A673 (cell line): ENCODE data around the gene MDH1. TPM values are rescaled to one million over a fixed set of nuclear protein-coding genes. Genes with fewer than 3 reads are reported as not detected.

Source experiments
- BruUV-seq: library from RNA; stranded (reverse); fragments of 400-500 nt; replicated peaks from 2 replicates; lab custom pipeline; 2021; lab: Mats Ljungman, UMichigan
- CTCF ChIA-PET: fragments of 300-600 bp; sonication (Branson Sonifier 250); formaldehyde crosslinking; loops from one replicate; lab custom pipeline; 2022; ENCODE audit warnings: antibody characterized with exemption; lab: Charles Lee
- POLR2A ChIA-PET: fragments of 300-600 bp; sonication (Branson Sonifier 250); formaldehyde crosslinking; loops from one replicate; lab custom pipeline; 2022; ENCODE audit warnings: antibody characterized with exemption; ENCODE audit not compliant: low non-redundant PET; lab: Charles Lee
- DNase-seq: peaks from one replicate; pipeline ENCODE4 v3.0.0-alpha.2; 2015; ENCODE audit warnings: low spot score
- H3K27ac ChIP-seq: fragments of 200-600 bp; sonication (generic); 2 replicates; pipeline ENCODE4 v1.5.1; 2016; ENCODE audit warnings: mixed run types, low read depth, mild to moderate bottlenecking, mixed read lengths, antibody characterized with exemption, low read length; ENCODE audit not compliant: poor library complexity, severe bottlenecking
- H3K27me3 ChIP-seq: fragments of 200-600 bp; sonication (generic); replicated peaks from 2 replicates; pipeline ENCODE4 v1.6.1; 2017; ENCODE audit warnings: mixed run types, low read depth, mild to moderate bottlenecking, mixed read lengths, antibody characterized with exemption, low read length; ENCODE audit not compliant: insufficient read depth, poor library complexity
- H3K36me3 ChIP-seq: fragments of 200-600 bp; sonication (generic); 2 replicates; pipeline ENCODE4 v1.6.1; 2016; ENCODE audit warnings: mixed run types, mild to moderate bottlenecking, mixed read lengths, antibody characterized with exemption, low read length; ENCODE audit not compliant: insufficient read depth, poor library complexity, severe bottlenecking
- H3K4me1 ChIP-seq: fragments of 200-600 bp; sonication (generic); 2 replicates; pipeline ENCODE4 v1.6.1; 2017; ENCODE audit warnings: mixed run types, mild to moderate bottlenecking, mixed read lengths, antibody characterized with exemption, low read length; ENCODE audit not compliant: insufficient read depth, poor library complexity, severe bottlenecking
- H3K4me3 ChIP-seq: fragments of 200-600 bp; sonication (generic); 2 replicates; pipeline ENCODE4 v1.5.1; 2016; ENCODE audit warnings: low read depth, mixed run types, mild to moderate bottlenecking, mixed read lengths, low read length; ENCODE audit not compliant: poor library complexity, severe bottlenecking
- H3K9me3 ChIP-seq: fragments of 200-600 bp; sonication (generic); 2 replicates; pipeline ENCODE4 v1.6.1; 2016; ENCODE audit warnings: mixed run types, low read depth, mild to moderate bottlenecking, mixed read lengths, antibody characterized with exemption, low read length; ENCODE audit not compliant: poor library complexity, severe bottlenecking
- EZH2 ChIP-seq: fragments of 200-600 bp; sonication (generic); IDR thresholded peaks from 2 replicates; pipeline ENCODE4 v1.6.1; 2017; ENCODE audit warnings: borderline replicate concordance, low read depth, mild to moderate bottlenecking, mixed read lengths, antibody characterized with exemption, low read length; ENCODE audit not compliant: poor library complexity, severe bottlenecking
- intact Hi-C: fragments of 100-400 bp; cut with micrococcal nuclease; formaldehyde crosslinking; loops from one replicate; pipeline ENCODE4 v1.10.0; 2022; ENCODE audit not compliant: unreplicated experiment
- total RNA-seq: library from RNA; stranded (reverse); gene quantifications from 2 replicates; pipeline ENCODE4 v1.2.3, GENCODE V29; 2021
- TF ChIP-seq, protein P1 (sequence below): fragments of 300-800, 200-600 bp; sonication (generic); conservative IDR thresholded peaks from 2 replicates; pipeline ENCODE4 v1.5.1; 2017; ENCODE audit warnings: low read depth, mild to moderate bottlenecking, antibody characterized with exemption, low read length, moderate library complexity, mixed read lengths

MDH1 gene
- total RNA-seq, 1 experiment from 2014 or later, result 185 TPM

DNA sequence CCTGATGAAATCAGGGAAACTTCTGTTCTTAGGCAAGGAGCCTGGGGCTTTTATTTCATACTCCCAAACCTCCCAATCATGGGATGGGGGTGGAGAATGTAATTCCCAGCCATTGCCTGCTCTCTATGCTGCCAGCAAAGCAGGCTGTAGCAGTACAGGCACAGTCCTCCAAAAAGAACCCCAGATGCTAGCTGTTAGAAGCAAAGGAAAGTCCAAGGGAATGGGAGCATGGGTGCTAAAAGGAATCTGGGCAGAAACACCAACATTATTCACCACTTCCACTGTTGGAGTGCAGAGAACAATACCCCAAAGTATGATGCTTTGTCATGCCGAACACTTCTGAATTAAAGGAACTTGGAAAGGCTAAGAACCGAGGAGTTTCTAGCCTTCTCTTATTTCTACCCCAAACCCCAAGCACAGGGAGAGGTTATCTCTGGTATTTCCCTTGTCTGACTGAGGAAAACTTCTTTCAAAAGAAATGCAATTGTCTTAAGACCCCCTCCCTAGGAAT, 24.7 kb downstream of the MDH1 start:
- Histone ChIP-seq H3K27ac (no peak overlapping the region), H3K9me3 (no peaks in the 10 kb centered on the region), H3K4me3 (no peak overlapping the region), H3K4me1 (no peaks in the 10 kb centered on the region), H3K27me3 (no peaks in the 10 kb centered on the region), H3K36me3 (no peaks in the 10 kb centered on the region)
- ChIA-PET CTCF (no interaction called here), POLR2A (no interaction called here)
- BruUV-seq, result no TSS peak
- no peak for DNase-seq
- TF ChIP-seq, protein P1, sequence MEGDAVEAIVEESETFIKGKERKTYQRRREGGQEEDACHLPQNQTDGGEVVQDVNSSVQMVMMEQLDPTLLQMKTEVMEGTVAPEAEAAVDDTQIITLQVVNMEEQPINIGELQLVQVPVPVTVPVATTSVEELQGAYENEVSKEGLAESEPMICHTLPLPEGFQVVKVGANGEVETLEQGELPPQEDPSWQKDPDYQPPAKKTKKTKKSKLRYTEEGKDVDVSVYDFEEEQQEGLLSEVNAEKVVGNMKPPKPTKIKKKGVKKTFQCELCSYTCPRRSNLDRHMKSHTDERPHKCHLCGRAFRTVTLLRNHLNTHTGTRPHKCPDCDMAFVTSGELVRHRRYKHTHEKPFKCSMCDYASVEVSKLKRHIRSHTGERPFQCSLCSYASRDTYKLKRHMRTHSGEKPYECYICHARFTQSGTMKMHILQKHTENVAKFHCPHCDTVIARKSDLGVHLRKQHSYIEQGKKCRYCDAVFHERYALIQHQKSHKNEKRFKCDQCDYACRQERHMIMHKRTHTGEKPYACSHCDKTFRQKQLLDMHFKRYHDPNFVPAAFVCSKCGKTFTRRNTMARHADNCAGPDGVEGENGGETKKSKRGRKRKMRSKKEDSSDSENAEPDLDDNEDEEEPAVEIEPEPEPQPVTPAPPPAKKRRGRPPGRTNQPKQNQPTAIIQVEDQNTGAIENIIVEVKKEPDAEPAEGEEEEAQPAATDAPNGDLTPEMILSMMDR, result no peak
- no peak for TF ChIP-seq EZH2
- intact Hi-C loops, result no loop called here

DNA sequence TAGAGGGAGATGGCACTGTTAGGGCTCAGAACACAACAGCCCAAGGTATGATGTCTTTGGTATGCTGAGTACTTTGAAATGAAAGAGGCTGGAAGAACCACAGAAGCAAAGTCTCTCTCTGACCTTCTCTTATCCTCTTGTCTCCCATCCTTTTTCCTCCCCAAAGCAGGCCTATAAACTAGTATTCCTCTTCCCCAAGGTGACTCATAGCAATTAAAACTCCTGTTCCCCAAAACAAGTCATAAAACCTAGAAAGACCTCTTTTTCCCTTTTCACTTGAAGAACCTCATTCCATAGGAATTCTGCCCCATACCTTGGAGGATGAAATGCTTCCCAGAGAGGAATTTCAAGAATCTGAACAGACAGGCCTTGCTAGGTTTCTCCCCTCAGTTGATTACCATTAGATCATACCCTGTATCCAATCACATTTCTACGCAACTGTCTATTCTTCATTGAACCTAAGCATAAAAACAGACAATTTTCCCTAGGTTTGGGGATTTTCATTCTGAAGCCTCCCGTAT, 25.7 kb downstream of the MDH1 start:
- H3K27me3 ChIP-seq, result peaks cover 3% of the 10 kb centered on the region
- no peak overlapping the region for H3K27ac ChIP-seq
- CTCF ChIA-PET, result no interaction called here
- DNase-seq, result no peak
- no peaks in the 10 kb centered on the region for H3K9me3 ChIP-seq
- no peaks in the 10 kb centered on the region for H3K36me3 ChIP-seq
- POLR2A ChIA-PET, result no interaction called here
- intact Hi-C loops, result no loop called here
- TF ChIP-seq, protein P1, result no peak
- no peak for TF ChIP-seq EZH2
- BruUV-seq, result no TSS peak
- H3K4me1 ChIP-seq, result no peaks in the 10 kb centered on the region
- no peak overlapping the region for H3K4me3 ChIP-seq

- CTCF ChIA-PET, result no interaction called here
- H3K27me3 ChIP-seq, result peaks cover 4% of the 10 kb centered on the region
- TF ChIP-seq EZH2, result no peak
- TF ChIP-seq, protein P1, result no peak
- no peak overlapping the region for H3K27ac ChIP-seq
- H3K9me3 ChIP-seq, result no peaks in the 10 kb centered on the region
- no peak overlapping the region for H3K4me3 ChIP-seq
- POLR2A ChIA-PET, result no interaction called here
- H3K4me1 ChIP-seq, result no peaks in the 10 kb centered on the region
- intact Hi-C loops, result no loop called here
- BruUV-seq, result no TSS peak
- DNase-seq, result no peak
- H3K36me3 ChIP-seq, result no peaks in the 10 kb centered on the region
These were observed 26.5 kb downstream of the MDH1 start for GRCh38 chr2:63614983-63615945.
